Globus pallidus (tissue), 1 donor: ENCODE measurements around the gene AP1G2.
"Not testable (repeated sequence)": the region's sequence is repeated elsewhere in the genome, so short reads cannot be mapped to it uniquely, and the experiment has no call there.

Experiments
- DNase-seq: peaks from one replicate; pipeline ENCODE4 v3.0.0-alpha.2; 2015; ENCODE audit warnings: low spot score

The AP1G2 gene

DNA sequence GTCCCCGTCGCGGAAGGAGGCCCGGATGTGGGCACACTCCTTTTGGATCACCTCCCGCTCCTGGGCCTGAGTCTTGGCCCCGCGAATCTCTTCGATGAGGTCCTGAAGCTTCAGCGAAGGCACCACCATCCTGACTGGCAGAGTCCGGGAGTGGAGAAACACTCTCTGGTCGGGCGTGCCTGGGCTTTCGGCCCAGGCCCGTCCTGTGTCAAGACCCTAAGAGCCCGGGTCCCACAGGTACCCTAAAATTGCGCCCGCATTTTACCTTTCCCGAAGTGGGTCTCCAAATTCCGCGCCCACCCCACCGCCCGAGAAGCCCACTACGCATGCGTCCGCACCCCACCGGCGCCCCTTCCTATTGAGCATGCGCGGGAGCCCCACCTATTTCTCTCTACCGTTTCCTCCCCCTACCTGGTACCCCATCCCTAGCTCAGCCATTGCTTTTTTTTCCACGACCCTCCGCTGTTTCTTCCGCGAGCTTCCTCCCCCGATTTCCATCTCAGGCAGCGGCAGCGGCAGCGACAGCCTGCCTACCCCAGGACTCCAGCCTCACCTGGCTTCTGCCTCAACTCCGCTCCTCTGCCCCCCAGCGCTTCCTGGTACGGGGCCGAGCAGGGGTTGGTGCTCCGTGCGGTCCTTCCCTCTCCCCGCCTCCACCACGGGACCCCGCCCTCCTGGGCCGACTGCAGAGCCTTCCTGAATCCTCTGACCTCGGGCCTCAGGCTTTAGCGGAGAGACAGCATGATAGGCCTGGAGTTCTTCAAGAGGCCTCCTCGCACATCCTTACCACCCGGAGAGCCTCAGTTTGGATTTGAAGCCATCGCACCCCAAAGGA, at the start of gene AP1G2:
AP1G2 (minus strand) TSS at position 606 of the 835 bp plus-strand sequence; CDS start at position 129, 477 bp downstream.
- DNase-seq: peak; percentile 57

- DNase-seq: peak; percentile 15
These were observed 48.3 kb upstream of the AP1G2 start for GRCh38 chr14:23615856-23616255.

- DNase-seq: no peak
These were observed 46.8 kb upstream of the AP1G2 start for GRCh38 chr14:23614395-23614828.

DNA sequence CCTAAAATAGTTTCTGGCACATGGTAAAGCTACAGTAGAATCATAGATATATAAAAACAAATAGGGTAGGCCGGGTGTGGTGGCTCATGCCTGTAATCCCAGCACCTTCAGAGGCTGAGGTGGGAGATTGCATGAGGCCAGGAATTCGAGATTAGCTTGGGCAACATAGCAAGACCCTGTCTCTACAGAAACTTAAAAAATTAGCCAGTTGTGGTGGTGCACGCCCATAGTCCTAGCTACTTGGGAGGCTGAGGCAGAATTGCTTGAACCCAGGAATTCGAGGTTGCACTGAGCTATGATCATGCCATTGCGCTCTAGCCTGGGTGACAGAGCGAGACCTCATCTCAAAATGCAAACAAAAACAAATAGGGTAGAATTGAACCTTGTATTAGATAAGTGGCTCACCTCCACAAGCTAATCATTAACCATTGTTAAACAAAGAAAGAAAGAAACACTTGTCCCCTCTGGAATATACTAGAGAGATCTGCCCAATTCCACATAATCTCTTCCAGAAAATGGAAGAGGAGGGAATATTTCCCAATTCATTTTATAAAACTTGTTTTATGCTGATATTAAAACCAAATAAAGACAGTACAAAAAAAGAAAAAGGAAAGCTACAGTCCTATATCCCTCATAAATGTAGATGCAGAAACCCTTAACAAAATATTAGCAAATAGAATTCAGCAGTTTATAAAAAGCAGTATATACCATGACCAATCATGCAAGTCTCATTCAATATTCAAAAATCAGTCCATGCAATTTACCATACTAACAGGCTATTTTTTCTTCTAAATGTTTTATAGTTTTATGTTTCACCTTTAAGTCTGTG, 45.9 kb upstream of the AP1G2 start:
- DNase-seq: no peak

DNA sequence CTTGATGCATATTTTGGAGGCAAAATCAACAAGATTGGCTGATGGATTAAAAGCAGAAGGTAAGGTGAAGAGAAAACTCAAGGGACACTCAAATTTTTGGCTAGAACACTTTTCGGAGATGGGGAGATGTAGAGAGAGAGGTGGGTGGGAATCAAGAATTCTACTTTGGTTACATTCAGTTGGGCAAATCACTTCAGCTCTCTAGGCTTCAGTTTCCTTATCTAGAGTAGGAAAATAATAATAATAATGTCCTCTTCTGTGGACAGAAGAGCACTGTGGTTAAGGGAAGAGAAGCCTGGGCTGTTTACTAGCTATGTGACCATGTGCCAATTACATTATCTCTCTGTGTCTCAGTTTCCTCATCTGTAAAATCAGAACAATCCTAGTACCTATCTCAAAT, 45.2 kb upstream of the AP1G2 start:
- DNase-seq: no peak

- no peak for DNase-seq
These were observed 44.8 kb upstream of the AP1G2 start for GRCh38 chr14:23612354-23612732.

DNA sequence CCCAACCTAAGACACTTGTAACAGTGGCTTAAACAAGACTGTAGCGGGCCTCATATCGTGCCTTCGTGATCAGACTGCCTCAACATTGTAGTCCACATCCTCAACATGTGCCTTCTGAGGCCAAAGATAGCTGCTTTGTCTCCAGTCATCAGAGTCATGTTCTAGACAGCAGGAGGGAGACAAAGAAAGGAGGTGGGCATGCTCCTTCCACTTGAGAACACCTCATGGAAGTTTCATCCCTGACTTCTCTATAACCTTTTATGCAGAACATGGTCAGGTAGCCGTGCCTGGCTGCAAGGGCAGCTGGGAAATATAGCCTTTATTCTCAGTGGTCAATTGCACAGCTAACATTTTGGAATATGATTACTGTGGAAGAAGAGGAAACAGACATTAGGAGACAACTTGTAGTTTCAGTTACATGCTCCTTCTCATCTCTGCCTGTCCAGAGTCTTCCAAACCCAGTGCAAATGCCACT, 43.3 kb upstream of the AP1G2 start:
- no peak for DNase-seq

- no peak for DNase-seq
These were observed 42.7 kb upstream of the AP1G2 start for GRCh38 chr14:23610090-23610814.

GRCh38 chr14:23609411-23610089, 42.0 kb upstream of the AP1G2 start:
- not testable (repeated sequence) for DNase-seq

DNA sequence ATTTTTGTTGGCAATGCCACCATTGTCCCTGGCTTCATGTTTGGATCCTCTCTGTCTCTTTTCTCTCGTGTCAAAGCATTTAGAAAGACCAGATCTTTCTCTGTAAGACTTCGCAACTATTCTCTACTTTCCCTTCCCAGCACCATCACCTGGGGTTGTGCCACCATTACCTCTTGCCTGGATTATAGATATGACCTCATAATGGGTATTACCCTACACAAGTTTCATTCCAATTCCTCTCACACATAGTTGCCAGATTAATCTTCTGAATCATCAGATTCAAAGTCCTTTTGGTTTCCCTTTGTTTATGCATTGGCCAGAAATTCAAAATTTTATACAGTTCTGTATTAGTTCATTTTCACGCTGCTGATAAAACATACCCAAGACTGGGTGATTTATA, 41.4 kb upstream of the AP1G2 start:
- DNase-seq: no peak

DNA sequence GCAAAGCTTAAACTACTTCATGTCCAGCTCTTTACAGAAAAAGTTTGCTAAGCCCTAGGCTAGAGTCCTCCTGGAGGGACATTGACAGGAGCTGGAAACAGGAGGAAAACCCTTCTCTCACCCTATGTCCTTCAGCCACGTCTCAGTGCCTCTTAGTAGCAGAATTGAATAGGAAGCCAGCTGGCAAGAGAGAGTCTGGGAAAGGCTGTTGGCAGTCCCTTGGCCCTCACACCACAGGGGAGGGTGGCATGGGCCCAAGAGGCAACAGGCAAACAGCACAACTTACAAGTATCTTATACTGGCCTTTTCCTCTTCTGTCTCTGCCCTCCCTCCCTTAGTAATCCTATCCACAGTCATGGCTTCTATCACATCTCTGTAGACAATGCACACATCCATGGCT, 40.9 kb upstream of the AP1G2 start:
- no peak for DNase-seq

GRCh38 chr14:23605931-23606585, 38.5 kb upstream of the AP1G2 start:
- DNase-seq: no peak

DNA sequence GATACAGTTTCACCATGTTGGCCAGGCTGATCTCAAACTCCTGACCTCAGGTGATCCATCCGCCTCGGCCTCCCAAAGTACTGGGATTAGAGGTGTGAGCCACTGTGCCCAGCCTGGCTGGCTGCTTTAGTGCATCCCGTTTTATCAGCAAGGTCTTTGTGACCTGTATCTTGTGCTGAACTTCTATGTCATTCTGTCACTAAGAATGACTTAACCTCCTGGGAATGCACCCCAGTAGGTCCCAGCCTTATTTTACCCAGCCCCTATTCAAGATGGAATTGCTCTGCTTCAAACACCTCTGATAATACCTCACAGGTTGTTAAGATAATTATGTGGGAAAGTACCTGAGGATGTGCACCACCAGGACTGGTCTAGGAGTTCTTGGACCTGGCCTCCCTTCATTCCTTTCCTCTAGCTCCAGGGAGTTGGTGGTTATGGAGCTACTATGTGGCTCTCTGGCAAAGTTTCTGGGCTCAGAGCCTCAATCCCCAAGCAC, 37.1 kb upstream of the AP1G2 start:
- no peak for DNase-seq

DNA sequence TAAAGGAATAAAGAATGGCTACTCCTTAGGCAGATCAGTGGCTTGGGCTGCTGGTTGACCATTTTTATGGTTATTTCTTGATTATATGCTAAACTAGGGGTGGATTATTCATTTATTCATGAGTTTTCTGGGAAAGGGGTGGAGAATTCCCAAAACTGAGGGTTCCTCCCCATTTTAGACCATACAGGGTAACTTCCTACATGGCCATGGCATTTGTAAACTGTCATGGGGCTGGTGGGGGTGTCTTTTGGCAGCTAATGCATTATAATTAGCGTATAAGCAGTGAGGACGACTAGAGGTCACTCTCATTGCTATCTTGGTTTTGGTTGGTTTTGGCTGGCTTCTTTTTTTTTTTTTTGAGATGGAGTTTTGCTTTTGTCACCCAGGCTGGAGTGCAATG, 36.6 kb upstream of the AP1G2 start:
- DNase-seq: no peak

GRCh38 chr14:23603103-23603502, 35.5 kb upstream of the AP1G2 start:
- no peak for DNase-seq

GRCh38 chr14:23602181-23603095, 34.8 kb upstream of the AP1G2 start:
- DNase-seq: no peak

- no peak for DNase-seq
These were observed 34.2 kb upstream of the AP1G2 start for GRCh38 chr14:23601845-23602180.

DNA sequence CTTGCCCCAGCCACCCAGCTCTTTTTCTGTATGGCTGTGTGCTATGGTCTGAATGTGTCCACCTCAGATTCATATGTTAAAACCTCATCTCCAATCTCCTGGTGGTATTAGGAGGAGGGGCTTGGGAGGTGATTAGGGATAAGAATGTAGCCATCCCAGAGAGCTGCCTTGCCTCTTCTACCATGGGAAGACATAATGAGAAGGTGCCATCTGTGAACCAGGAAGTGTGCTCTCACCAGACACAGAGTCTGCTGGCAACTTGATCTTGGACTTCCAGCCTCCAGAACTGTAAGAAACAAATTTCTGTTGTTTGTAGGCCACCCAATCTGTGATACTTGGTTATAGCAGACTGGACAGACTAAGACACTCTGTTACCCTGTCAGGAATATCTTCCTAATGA, 33.8 kb upstream of the AP1G2 start:
- no peak for DNase-seq

DNA sequence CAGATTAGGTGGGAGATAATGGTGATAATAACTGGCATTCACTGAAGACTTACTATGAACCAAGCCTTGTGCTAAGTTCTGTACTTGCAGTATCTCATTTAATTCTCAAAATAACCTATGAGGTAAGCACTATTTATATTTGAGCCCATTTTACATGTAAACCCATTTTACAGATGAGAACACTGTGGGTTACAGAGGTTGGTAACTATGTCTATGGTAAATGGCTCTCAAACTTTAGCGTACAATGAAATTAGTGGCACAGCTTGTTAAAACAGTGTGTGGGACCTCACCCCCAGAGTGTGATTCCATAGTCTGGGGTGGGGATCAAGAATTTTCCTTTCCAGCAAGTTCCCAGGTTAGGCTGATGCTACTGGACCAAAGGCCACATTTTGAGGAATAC, 33.2 kb upstream of the AP1G2 start:
- DNase-seq: no peak

- DNase-seq: no peak
These were observed 32.7 kb upstream of the AP1G2 start for GRCh38 chr14:23600322-23600707.
